ENCODE measurements around the gene GPC6.

The GPC6 gene

GRCh38 chr13:93927431-93927830 lies 700.8 kb downstream of the GPC6 start:
- TF ChIP-seq REST (IDR thresholded peaks at IDR 0.05; ENCODE audit: insufficient replicate concordance, low read depth) (no peak), POLR2AphosphoS5 (IDR thresholded peaks at IDR 0.05; ENCODE audit: low read depth) (no peak), GABPA (IDR thresholded peaks at IDR 0.05; ENCODE audit: low read depth) (no peak), SPI1 (IDR thresholded peaks at IDR 0.05; ENCODE audit: borderline replicate concordance, low read depth) (no peak), CTCF (IDR thresholded peaks at IDR 0.05; ENCODE audit: insufficient read depth, low read length) (no peak)
- Histone ChIP-seq H3K27ac (replicated peaks) (no peak overlapping the region), H3K27me3 (ENCODE audit: insufficient read depth, poor library complexity, severe bottlenecking) (no peaks in the 10 kb centered on the region), H3K4me3 (replicated peaks; ENCODE audit: insufficient read depth, low read length) (no peak overlapping the region)
- no peak for DNase-seq (ENCODE audit: low read depth in 1 of 2, low spot score in 1 of 2)

GRCh38 chr13:93932901-93933300 lies 706.3 kb downstream of the GPC6 start:
- H3K27me3 ChIP-seq (ENCODE audit: insufficient read depth, poor library complexity, severe bottlenecking): no peaks in the 10 kb centered on the region
- no peak for DNase-seq (ENCODE audit: low read depth in 1 of 2, low spot score in 1 of 2)
- H3K27ac ChIP-seq (replicated peaks): no peak overlapping the region
- H3K4me3 ChIP-seq (replicated peaks; ENCODE audit: insufficient read depth, low read length): no peak overlapping the region
- TF ChIP-seq REST (IDR thresholded peaks at IDR 0.05; ENCODE audit: insufficient replicate concordance, low read depth): no peak
- no peak for TF ChIP-seq CTCF (IDR thresholded peaks at IDR 0.05; ENCODE audit: insufficient read depth, low read length)
- no peak for TF ChIP-seq POLR2AphosphoS5 (IDR thresholded peaks at IDR 0.05; ENCODE audit: low read depth)
- TF ChIP-seq GABPA (IDR thresholded peaks at IDR 0.05; ENCODE audit: low read depth): no peak
- TF ChIP-seq SPI1 (IDR thresholded peaks at IDR 0.05; ENCODE audit: borderline replicate concordance, low read depth): no peak

- H3K27ac ChIP-seq (replicated peaks): no peak overlapping the region
- no peaks in the 10 kb centered on the region for H3K27me3 ChIP-seq (ENCODE audit: insufficient read depth, poor library complexity, severe bottlenecking)
- no peak for TF ChIP-seq SPI1 (IDR thresholded peaks at IDR 0.05; ENCODE audit: borderline replicate concordance, low read depth)
- TF ChIP-seq POLR2AphosphoS5 (IDR thresholded peaks at IDR 0.05; ENCODE audit: low read depth): no peak
- no peak for TF ChIP-seq REST (IDR thresholded peaks at IDR 0.05; ENCODE audit: insufficient replicate concordance, low read depth)
- no peak for TF ChIP-seq GABPA (IDR thresholded peaks at IDR 0.05; ENCODE audit: low read depth)
- TF ChIP-seq CTCF (IDR thresholded peaks at IDR 0.05; ENCODE audit: insufficient read depth, low read length): no peak
- DNase-seq (ENCODE audit: low read depth in 1 of 2, low spot score in 1 of 2): no peak
- H3K4me3 ChIP-seq (replicated peaks; ENCODE audit: insufficient read depth, low read length): no peak overlapping the region
Measured at GRCh38 chr13:93936901-93937300, 710.3 kb downstream of the GPC6 start.

Data from HL-60 (cell line).